HepG2 (cell line): Measurements from ENCODE around the gene C1D. TPM values are rescaled to one million over a fixed set of nuclear protein-coding genes. Genes with fewer than 3 reads are reported as not detected.
"Not testable (repeated sequence)": the region's sequence is repeated elsewhere in the genome, so short reads cannot be mapped to it uniquely, and the experiment has no call there.

ENCODE experiments used
- ATAC-seq: fragments of 200-7000 bp; cut with Tn5 transposase; 3 replicates; pipeline ENCODE4 v1.9.1; 2020; ENCODE audit warnings: mild to moderate bottlenecking, moderate library complexity
- BruUV-seq: library from RNA; stranded (reverse); fragments of 400-500 nt; replicated peaks from 2 replicates; lab custom pipeline; 2021; lab: Mats Ljungman, UMichigan
- CTCF ChIA-PET: fragments of 300-600 bp; formaldehyde crosslinking; extraction: SDS; loops from one replicate; lab custom pipeline; 2021; ENCODE audit warnings: low total read pairs, inconsistent platforms, low intra/inter-chr PET ratio; lab: Yijun Ruan, JAX
- POLR2A ChIA-PET: fragments of 350-600 bp; sonication (Branson Sonifier 250); formaldehyde crosslinking; loops from one replicate; lab custom pipeline; 2020; ENCODE audit warnings: antibody characterized with exemption, inconsistent platforms; lab: Yijun Ruan, JAX
- DNase-seq: peaks from one replicate; pipeline ENCODE4 v3.0.0-alpha.2; 2015; ENCODE audit warnings: low spot score
- FAIRE-seq: peaks from 3 replicates; lab custom pipeline; 2011; peaks lifted over from hg19 to GRCh38; lab: Jason Lieb, UNC
- H2AFZ ChIP-seq: one replicate; pipeline ENCODE4 v1.6.1; 2011; ENCODE audit warnings: low read length, inconsistent platforms
- H3K27ac ChIP-seq: fragments of 300-600 bp; 3 replicates; pipeline ENCODE4 v1.8.0; 2011; ENCODE audit warnings: mixed run types, mild to moderate bottlenecking, mixed read lengths, low read length, inconsistent platforms; ENCODE audit not compliant: insufficient read depth; ENCODE audit errors: extremely low read length
- H3K27me3 ChIP-seq, 2 experiments: fragments of 200-600 bp in 1 of 2; 2 replicates in 1 of 2; 3 replicates in 1 of 2; pipeline versions ENCODE4 v1.6.0 to v1.8.0; 2011; ENCODE audit warnings: low read length in 2 of 2, mild to moderate bottlenecking in 2 of 2, moderate library complexity in 2 of 2, inconsistent platforms in 1 of 2; ENCODE audit not compliant: insufficient read depth in 2 of 2, control insufficient read depth in 1 of 2
- H3K36me3 ChIP-seq, 2 experiments: fragments of 200-600 bp in 1 of 2; replicated peaks in 1 of 2; 2 replicates in 1 of 2; 3 replicates in 1 of 2; pipeline versions ENCODE4 v1.5.1 to v1.8.0; 2011; ENCODE audit warnings: low read length in 2 of 2, inconsistent platforms in 1 of 2; ENCODE audit not compliant: insufficient read depth in 2 of 2, control insufficient read depth in 1 of 2
- H3K4me1 ChIP-seq: 2 replicates; pipeline ENCODE4 v1.5.1; 2012; ENCODE audit warnings: low read length, inconsistent platforms; ENCODE audit not compliant: insufficient read depth
- H3K4me2 ChIP-seq: 2 replicates; pipeline ENCODE4 v1.6.0; 2011; ENCODE audit warnings: low read depth, low read length, inconsistent platforms
- H3K4me3 ChIP-seq, 3 experiments: fragments of 200-600 bp in 1 of 3; sonication (generic), shearing (Covaris generic) in 1 of 3; replicated peaks in 1 of 3; 2 replicates each; pipeline ENCODE4 v1.5.1; 2011 to 2016; ENCODE audit warnings: low read length in 3 of 3, inconsistent platforms in 2 of 3, low read depth in 2 of 3, mild to moderate bottlenecking in 2 of 3, control low read depth in 1 of 3, mixed read lengths in 1 of 3; ENCODE audit not compliant: insufficient read depth in 1 of 3
- H3K79me2 ChIP-seq: one replicate; pipeline ENCODE4 v1.6.1; 2011; ENCODE audit warnings: low read length, inconsistent platforms; ENCODE audit not compliant: insufficient read depth
- H3K9ac ChIP-seq: 2 replicates; pipeline ENCODE4 v1.6.0; 2011; ENCODE audit warnings: mild to moderate bottlenecking, low read depth, low read length, inconsistent platforms; ENCODE audit not compliant: insufficient read depth
- H3K9me3 ChIP-seq: 2 replicates; pipeline ENCODE4 v1.5.1; 2012; ENCODE audit warnings: mild to moderate bottlenecking, low read length
- H4K20me1 ChIP-seq: 2 replicates; pipeline ENCODE4 v1.6.0; 2011; ENCODE audit warnings: inconsistent platforms, mild to moderate bottlenecking, low read length, moderate library complexity; ENCODE audit not compliant: insufficient read depth
- HMG20A ChIP-seq: IDR thresholded peaks from 2 replicates; pipeline ENCODE4 v1.6.1; 2016; ENCODE audit warnings: borderline replicate concordance
- NPAS2 ChIP-seq: sonication (generic); formaldehyde crosslinking; IDR thresholded peaks from 2 replicates; pipeline ENCODE4 v1.8.0; 2022; ENCODE audit warnings: mild to moderate bottlenecking, missing genetic modification reagents, borderline replicate concordance
- ZNF343 ChIP-seq: sonication (generic); formaldehyde crosslinking; IDR thresholded peaks from 2 replicates; pipeline ENCODE4 v1.4.0; 2020; ENCODE audit warnings: mild to moderate bottlenecking, missing genetic modification reagents
- ZNF407 ChIP-seq: sonication (generic); formaldehyde crosslinking; IDR thresholded peaks from one replicate; pipeline ENCODE4 v1.5.1; 2020; ENCODE audit warnings: mild to moderate bottlenecking, missing genetic modification reagents; ENCODE audit errors: not compliant biosample characterization
- ZSCAN20 ChIP-seq: sonication (generic); formaldehyde crosslinking; IDR thresholded peaks from 2 replicates; pipeline ENCODE4 v1.4.0; 2020; ENCODE audit warnings: missing genetic modification reagents, mild to moderate bottlenecking, borderline replicate concordance
- WGBS: methylation state at CpG from one replicate; pipeline ENCODE4 v1.1.6; 2017; ENCODE audit warnings: low lambda C conversion rate; 5-methylcytosine and 5-hydroxymethylcytosine counted together
- in situ Hi-C: cut with HindIII; loops from 2 replicates; pipeline ENCODE4 v1.10.0; 2017; ENCODE audit warnings: low pct_unique_long_range_greater_than_20kb; ENCODE audit not compliant: extremely low pct_ligation_motif_present
- intact Hi-C: fragments of 100-400 bp; cut with micrococcal nuclease; formaldehyde crosslinking; loops from one replicate; pipeline ENCODE4 v1.10.0; 2022; ENCODE audit not compliant: unreplicated experiment
- polyA plus RNA-seq, 8 experiments: library from polyadenylated mRNA; depleted of rRNA in 3 of 8; stranded (reverse) in 7 of 8; unstranded in 1 of 8; fragments of >200 nt; fragmentation: Illumina TruSeq in 4 of 8; extraction: Trizol in 4 of 8; gene quantifications; 2 replicates each; pipeline versions ENCODE4 v1.2.1 to v1.2.3, GENCODE V29; 2011 to 2016; ENCODE audit warnings: low read depth in 4 of 8, missing spikeins in 1 of 8, mixed read lengths in 1 of 8; ENCODE audit not compliant: insufficient read depth in 1 of 8
- total RNA-seq, 5 experiments: library from RNA; depleted of rRNA; stranded (reverse); fragments of >200 nt; fragmentation: Illumina TruSeq; extraction: Trizol; gene quantifications; 2 replicates each; pipeline ENCODE4 v1.2.3, GENCODE V29; 2016; ENCODE audit warnings: low read depth in 1 of 5

C1D gene
- total and polyA plus RNA-seq, 2 of the 13 experiments (the other 11 are each of a cell fraction or from before 2014, with no cell fraction given): 38.1 to 43.5 TPM

GRCh38 chr2:67994716-67995115 lies 68.1 kb downstream of the C1D start (continued):
- TF ChIP-seq ZNF407: no peak
- TF ChIP-seq NPAS2 (CRISPR knock-in tag): no peak
- no peak for TF ChIP-seq ZNF343 (CRISPR knock-in tag)
- TF ChIP-seq ZSCAN20 (CRISPR knock-in tag): no peak
- TF ChIP-seq HMG20A (CRISPR knock-in tag): no peak

- WGBS: 8% methylated on average over 3 of the region's 3 CpGs
- not testable (repeated sequence) for ATAC-seq
Observed at GRCh38 chr2:67994069-67994468, 68.7 kb downstream of the C1D start.

More at GRCh38 chr2:67994069-67994468, 68.7 kb downstream of the C1D start:
- H3K27ac ChIP-seq, H3K9ac ChIP-seq, intact Hi-C loops, H3K9me3 ChIP-seq, in situ Hi-C loops, H3K36me3 ChIP-seq, POLR2A ChIA-PET, H2AFZ ChIP-seq, H4K20me1 ChIP-seq, H3K27me3 ChIP-seq, CTCF ChIA-PET, H3K4me1 ChIP-seq, FAIRE-seq, DNase-seq, H3K4me2 ChIP-seq, BruUV-seq, H3K79me2 ChIP-seq, H3K4me3 ChIP-seq: not testable (repeated sequence)
